ENCODE measurements around the gene KCND3. TPM values are rescaled to one million over a fixed set of nuclear protein-coding genes. Genes with fewer than 3 reads are reported as not detected.

The KCND3 gene
- total and polyA plus RNA-seq, 2 experiments from 2014 or later: 0.10 to 0.18 TPM

- H3K36me3 ChIP-seq (ENCODE audit: insufficient read depth): no peaks in the 10 kb centered on the region
- no peak overlapping the region for H3K27ac ChIP-seq (ENCODE audit: low read depth)
- H3K9me2 ChIP-seq (ENCODE audit: insufficient read depth): no peaks in the 10 kb centered on the region
- no peak for TF ChIP-seq JUNB (IDR thresholded peaks at IDR 0.05; ENCODE audit: unreplicated experiment)
- TF ChIP-seq REST (IDR thresholded peaks at IDR 0.05; ENCODE audit: unreplicated experiment): no peak
- TF ChIP-seq EZH2 (IDR thresholded peaks at IDR 0.05; ENCODE audit: low read depth, unreplicated experiment): no peak
- no peak for TF ChIP-seq NANOG (IDR thresholded peaks at IDR 0.05; ENCODE audit: borderline replicate concordance)
- no peak for TF ChIP-seq CTCF (conservative IDR thresholded peaks at IDR 0.05; ENCODE audit: low read depth in 2 of 2)
- no peak for TF ChIP-seq ZNF462 (CRISPR knock-in tag; IDR thresholded peaks at IDR 0.05)
- TF ChIP-seq POLR2AphosphoS5 (IDR thresholded peaks at IDR 0.05; ENCODE audit: low read depth): no peak
- H3K4me2 ChIP-seq: no peak overlapping the region
- no peak overlapping the region for H3K4me3 Mint-ChIP-seq
- no peaks in the 10 kb centered on the region for H3K36me3 Mint-ChIP-seq (ENCODE audit: low read depth)
- H3K9me3 Mint-ChIP-seq: no peaks in the 10 kb centered on the region
- peaks cover 3% of the 10 kb centered on the region for H3K4me1 ChIP-seq (ENCODE audit: insufficient read depth)
- H2AFZ ChIP-seq: no peak overlapping the region
- H3K27me3 Mint-ChIP-seq (ENCODE audit: insufficient read depth, low read depth, poor library complexity): peaks cover 7% of the 10 kb centered on the region
- H3K4me3 ChIP-seq: no peak overlapping the region
- H3F3A ChIP-seq (replicated peaks; ENCODE audit: low read depth): no peaks in the 10 kb centered on the region
- H4K20me1 ChIP-seq (replicated peaks; ENCODE audit: insufficient read depth): no peaks in the 10 kb centered on the region
- no peaks in the 10 kb centered on the region for H3K79me2 ChIP-seq (replicated peaks; ENCODE audit: insufficient read depth)
- peaks cover 8% of the 10 kb centered on the region; the same call in 2 of the 3 replicates for H3K4me1 Mint-ChIP-seq
- ATAC-seq (no peak; the same call in 1 of the 3 replicates), DNase-seq (ENCODE audit: low spot score) (no peak)
- no peaks in the 10 kb centered on the region for H3K27me3 ChIP-seq (ENCODE audit: insufficient read depth)
- no peak overlapping the region for H3K27ac Mint-ChIP-seq
These were observed 108.3 kb downstream of the KCND3 start for GRCh38 chr1:111880881-111881837.
